Myocyte (in vitro differentiated cells): ENCODE data around the gene LONP1. TPM values are rescaled to one million over a fixed set of nuclear protein-coding genes. Genes with fewer than 3 reads are reported as not detected.

ENCODE experiments used
- DNase-seq: peaks from one replicate; pipeline ENCODE4 v3.0.0-alpha.2; 2012; ENCODE audit warnings: low read depth
- total RNA-seq: library from RNA; depleted of rRNA; stranded (reverse); fragments of >200 nt; gene quantifications from 2 replicates; pipeline ENCODE4 v1.2.3, GENCODE V29; 2014

The LONP1 gene
- total RNA-seq, 1 donor from 2014 or later: 70.9 TPM

- no peak for DNase-seq
These were observed 64.5 kb downstream of the LONP1 start for GRCh38 chr19:5655412-5655811.

GRCh38 chr19:5654931-5655330, 65.0 kb downstream of the LONP1 start:
- DNase-seq: no peak

GRCh38 chr19:5652261-5652660, 67.7 kb downstream of the LONP1 start:
- no peak for DNase-seq

GRCh38 chr19:5651361-5651760, 68.6 kb downstream of the LONP1 start:
- DNase-seq: no peak

- no peak for DNase-seq
These were observed 71.5 kb downstream of the LONP1 start for GRCh38 chr19:5648464-5648863.

- no peak for DNase-seq
These were observed 73.2 kb downstream of the LONP1 start for GRCh38 chr19:5646703-5647102.

- DNase-seq: no peak
These were observed 74.5 kb downstream of the LONP1 start for GRCh38 chr19:5645409-5645808.

- DNase-seq: no peak
These were observed 75.9 kb downstream of the LONP1 start for GRCh38 chr19:5644037-5644436.

GRCh38 chr19:5643060-5643459, 76.9 kb downstream of the LONP1 start:
- no peak for DNase-seq

- DNase-seq: no peak
These were observed 77.7 kb downstream of the LONP1 start for GRCh38 chr19:5642204-5642603.

Other genes starting within 250 kb of the LONP1 start
- 0.05 TPM in 1 of 2 replicates, not detected in the other for gene TINCR, start 152.2 kb downstream of the LONP1 start, total RNA-seq
- 30.8 and 35.1 TPM in 2 replicates for gene SAFB2, start 97.4 kb downstream of the LONP1 start, total RNA-seq
- gene SAFB, start 97.1 kb downstream of the LONP1 start, total RNA-seq: 41.7 and 42.1 TPM in 2 replicates
- gene MICOS13, start 39.6 kb downstream of the LONP1 start, total RNA-seq: 90.2 and 123 TPM in 2 replicates
- gene HSD11B1L, start 39.1 kb downstream of the LONP1 start, total RNA-seq: 39.9 and 48.1 TPM in 2 replicates
- 605 and 876 TPM in 2 replicates for gene RPL36, start 29.9 kb downstream of the LONP1 start, total RNA-seq
- not detected in 2 replicates for gene CATSPERD, start 491 bp upstream of the LONP1 start, total RNA-seq
- 0.53 and 1.1 TPM in 2 replicates for gene PRR22, start 64.6 kb upstream of the LONP1 start, total RNA-seq
- 21.6 and 25.4 TPM in 2 replicates for gene DUS3L, start 71.0 kb upstream of the LONP1 start, total RNA-seq
- gene NRTN, start 84.9 kb upstream of the LONP1 start, total RNA-seq: not detected in 2 replicates
- gene FUT6, start 119.6 kb upstream of the LONP1 start, total RNA-seq: not detected in 2 replicates
- gene FUT3, start 131.3 kb upstream of the LONP1 start, total RNA-seq: not detected in 2 replicates
- not detected in 2 replicates for gene FUT5, start 150.4 kb upstream of the LONP1 start, total RNA-seq
- gene NDUFA11, start 183.6 kb upstream of the LONP1 start, total RNA-seq: 133 and 149 TPM in 2 replicates
- gene VMAC, start 184.7 kb upstream of the LONP1 start, total RNA-seq: 3.1 and 5.6 TPM in 2 replicates
- gene CAPS, start 194.1 kb upstream of the LONP1 start, total RNA-seq: 2.8 and 4.1 TPM in 2 replicates